HepG2 (cell line): Measurements from ENCODE around the gene SERPINE2. TPM values are rescaled to one million over a fixed set of nuclear protein-coding genes. Genes with fewer than 3 reads are reported as not detected.

Source experiments
- ATF4 ChIP-seq, 2 experiments: fragments of 450-650 bp in 1 of 2; sonication (generic) in 1 of 2; formaldehyde crosslinking; IDR thresholded peaks; 2 replicates each; pipeline versions ENCODE4 v1.5.0 to v1.8.0; 2020 to 2022; ENCODE audit warnings: mild to moderate bottlenecking in 1 of 2, missing genetic modification reagents in 1 of 2
- FOXA1 ChIP-seq, 2 experiments: fragments of 450-650 bp in 1 of 2; sonication (generic) in 1 of 2; formaldehyde crosslinking in 1 of 2; IDR thresholded peaks; 2 replicates each; pipeline versions ENCODE4 v1.4.0 to v1.6.1; 2016 to 2020; ENCODE audit warnings: missing genetic modification reagents in 1 of 2
- FOXC1 ChIP-seq: sonication (generic); formaldehyde crosslinking; IDR thresholded peaks from 2 replicates; pipeline ENCODE4 v1.8.0; 2022; ENCODE audit warnings: mild to moderate bottlenecking, missing genetic modification reagents, borderline replicate concordance
- GFI1 ChIP-seq: sonication (generic); formaldehyde crosslinking; IDR thresholded peaks from 2 replicates; pipeline ENCODE4 v1.5.0; 2020; ENCODE audit warnings: missing genetic modification reagents, mild to moderate bottlenecking, borderline replicate concordance
- HOXA5 ChIP-seq: sonication (generic); formaldehyde crosslinking; IDR thresholded peaks from 2 replicates; pipeline ENCODE4 v1.4.0; 2020; ENCODE audit warnings: missing genetic modification reagents
- HOXA7 ChIP-seq: sonication (generic); formaldehyde crosslinking; IDR thresholded peaks from 2 replicates; pipeline ENCODE4 v1.8.1; 2022; ENCODE audit warnings: mild to moderate bottlenecking, missing genetic modification reagents, moderate library complexity
- KIAA2018 ChIP-seq: sonication (generic); formaldehyde crosslinking; IDR thresholded peaks from 2 replicates; pipeline ENCODE4 v1.5.0; 2020; ENCODE audit warnings: mild to moderate bottlenecking, missing genetic modification reagents, borderline replicate concordance
- MIXL1 ChIP-seq: IDR thresholded peaks from 2 replicates; pipeline ENCODE4 v1.6.1; 2016
- MTF2 ChIP-seq: sonication (generic); formaldehyde crosslinking; IDR thresholded peaks from 2 replicates; pipeline ENCODE4 v1.5.0; 2020; ENCODE audit warnings: missing genetic modification reagents, borderline replicate concordance
- RARA ChIP-seq: IDR thresholded peaks from 2 replicates; pipeline ENCODE4 v1.6.1; 2016; ENCODE audit warnings: missing genetic modification reagents, missing compliant biosample characterization
- RORA ChIP-seq: sonication (generic); formaldehyde crosslinking; IDR thresholded peaks from 2 replicates; pipeline ENCODE4 v1.5.0; 2020; ENCODE audit warnings: mild to moderate bottlenecking, missing genetic modification reagents, moderate library complexity
- SYNCRIP ChIP-seq: fragments of 200-400 bp; formaldehyde crosslinking; IDR thresholded peaks from 2 replicates; pipeline ENCODE4 v1.6.1; 2018; ENCODE audit warnings: mild to moderate bottlenecking, low read depth, low read length; ENCODE audit not compliant: insufficient read depth
- TBX3 ChIP-seq: fragments of 450-650 bp; IDR thresholded peaks from 2 replicates; pipeline ENCODE4 v1.6.1; 2017; ENCODE audit warnings: antibody characterized with exemption, mild to moderate bottlenecking, inconsistent platforms, borderline replicate concordance
- ZNF225 ChIP-seq: sonication (generic); formaldehyde crosslinking; IDR thresholded peaks from 2 replicates; pipeline ENCODE4 v1.4.0; 2020; ENCODE audit warnings: mild to moderate bottlenecking, missing genetic modification reagents
- polyA plus RNA-seq, 8 experiments: library from polyadenylated mRNA; depleted of rRNA in 3 of 8; stranded (reverse) in 7 of 8; unstranded in 1 of 8; fragments of >200 nt; fragmentation: Illumina TruSeq in 4 of 8; extraction: Trizol in 4 of 8; gene quantifications; 2 replicates each; pipeline versions ENCODE4 v1.2.1 to v1.2.3, GENCODE V29; 2011 to 2016; ENCODE audit warnings: low read depth in 4 of 8, missing spikeins in 1 of 8, mixed read lengths in 1 of 8; ENCODE audit not compliant: insufficient read depth in 1 of 8
- total RNA-seq, 5 experiments: library from RNA; depleted of rRNA; stranded (reverse); fragments of >200 nt; fragmentation: Illumina TruSeq; extraction: Trizol; gene quantifications; 2 replicates each; pipeline ENCODE4 v1.2.3, GENCODE V29; 2016; ENCODE audit warnings: low read depth in 1 of 5
- TF ChIP-seq, protein P1 (sequence below): sonication (generic); formaldehyde crosslinking; IDR thresholded peaks from 2 replicates; pipeline ENCODE4 v1.8.0; 2022; ENCODE audit warnings: mild to moderate bottlenecking, missing genetic modification reagents
- TF ChIP-seq, protein P2 (sequence below): IDR thresholded peaks from 2 replicates; pipeline ENCODE4 v1.6.1; 2016

Gene SERPINE2
- total and polyA plus RNA-seq, 2 of the 13 experiments (the other 11 are each of a cell fraction or from before 2014, with no cell fraction given) = 7.9 to 18.1 TPM

- TF ChIP-seq KIAA2018 (CRISPR knock-in tag) (0 out of 2 replicates have a peak, but pooled peaks have one; percentile 47), ATF4 (CRISPR knock-in tag; IDR thresholded peaks at IDR 0.05) (peak in 1 of 2 experiments; percentile 85; a peak in 2 of 4 replicates), HOXA5 (CRISPR knock-in tag) (peak; percentile 97), RARA (CRISPR knock-in tag) (peak; percentile 70), RORA (CRISPR knock-in tag) (no peak), MIXL1 (peak; percentile 85), GFI1 (CRISPR knock-in tag) (peak; percentile 66; the same call in 1 of the 2 replicates), HOXA7 (CRISPR knock-in tag) (0 out of 2 replicates have a peak, but pooled peaks have one; percentile 71), FOXA1 (IDR thresholded peaks at IDR 0.05) (no peak), FOXA1 (CRISPR knock-in tag; IDR thresholded peaks at IDR 0.05) (peak; percentile 70), MTF2 (CRISPR knock-in tag) (peak; percentile 95), TBX3 (0 out of 2 replicates have a peak, but pooled peaks have one; percentile 34), SYNCRIP (no peak), FOXC1 (peak; percentile 97), ZNF225 (CRISPR knock-in tag) (peak; percentile 97)
- TF ChIP-seq, protein P1, sequence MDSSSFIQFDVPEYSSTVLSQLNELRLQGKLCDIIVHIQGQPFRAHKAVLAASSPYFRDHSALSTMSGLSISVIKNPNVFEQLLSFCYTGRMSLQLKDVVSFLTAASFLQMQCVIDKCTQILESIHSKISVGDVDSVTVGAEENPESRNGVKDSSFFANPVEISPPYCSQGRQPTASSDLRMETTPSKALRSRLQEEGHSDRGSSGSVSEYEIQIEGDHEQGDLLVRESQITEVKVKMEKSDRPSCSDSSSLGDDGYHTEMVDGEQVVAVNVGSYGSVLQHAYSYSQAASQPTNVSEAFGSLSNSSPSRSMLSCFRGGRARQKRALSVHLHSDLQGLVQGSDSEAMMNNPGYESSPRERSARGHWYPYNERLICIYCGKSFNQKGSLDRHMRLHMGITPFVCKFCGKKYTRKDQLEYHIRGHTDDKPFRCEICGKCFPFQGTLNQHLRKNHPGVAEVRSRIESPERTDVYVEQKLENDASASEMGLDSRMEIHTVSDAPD (CRISPR knock-in tag) = no peak; the same call in 1 of the 2 replicates
- TF ChIP-seq, protein P2, sequence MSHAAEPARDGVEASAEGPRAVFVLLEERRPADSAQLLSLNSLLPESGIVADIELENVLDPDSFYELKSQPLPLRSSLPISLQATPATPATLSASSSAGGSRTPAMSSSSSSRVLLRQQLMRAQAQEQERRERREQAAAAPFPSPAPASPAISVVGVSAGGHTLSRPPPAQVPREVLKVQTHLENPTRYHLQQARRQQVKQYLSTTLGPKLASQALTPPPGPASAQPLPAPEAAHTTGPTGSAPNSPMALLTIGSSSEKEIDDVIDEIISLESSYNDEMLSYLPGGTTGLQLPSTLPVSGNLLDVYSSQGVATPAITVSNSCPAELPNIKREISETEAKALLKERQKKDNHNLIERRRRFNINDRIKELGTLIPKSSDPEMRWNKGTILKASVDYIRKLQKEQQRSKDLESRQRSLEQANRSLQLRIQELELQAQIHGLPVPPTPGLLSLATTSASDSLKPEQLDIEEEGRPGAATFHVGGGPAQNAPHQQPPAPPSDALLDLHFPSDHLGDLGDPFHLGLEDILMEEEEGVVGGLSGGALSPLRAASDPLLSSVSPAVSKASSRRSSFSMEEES (CRISPR knock-in tag) = peak; percentile 96
Observed at GRCh38 chr2:223944703-223945531, 94.2 kb downstream of the SERPINE2 start, which contains the start of gene WDFY1 (continued).
